Astrocyte (in vitro differentiated cells and primary cell): Measurements from ENCODE around the gene CENPF.

Experiments used
- EZH2 ChIP-seq: IDR thresholded peaks from 2 replicates; pipeline ENCODE4 v1.6.1; 2012; ENCODE audit warnings: mild to moderate bottlenecking, low read length, inconsistent platforms; ENCODE audit not compliant: insufficient read depth
- TF ChIP-seq, protein P1 (sequence below): IDR thresholded peaks from 2 replicates; pipeline ENCODE4 v1.5.1; 2011; ENCODE audit warnings: low read depth, mild to moderate bottlenecking, inconsistent platforms, low read length, moderate library complexity; ENCODE audit not compliant: insufficient read depth

DNA sequence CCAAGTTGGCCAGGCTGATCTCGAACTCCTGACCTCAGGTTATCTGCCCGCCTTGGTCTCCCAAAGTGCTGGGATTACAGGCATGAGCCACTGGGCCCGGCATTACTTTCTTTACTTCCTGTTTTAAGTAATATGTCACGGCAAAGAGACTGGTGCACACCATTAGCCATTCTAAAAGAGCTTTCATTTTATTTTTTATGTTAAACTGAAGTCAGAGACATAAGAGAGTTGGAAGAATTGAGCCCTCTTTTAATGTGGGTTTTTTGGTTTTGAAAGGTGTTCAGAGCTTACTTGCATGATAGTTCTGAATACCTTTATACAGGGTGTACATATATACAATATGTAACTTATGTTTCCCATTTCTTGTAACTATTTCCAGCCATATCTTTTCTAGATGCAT is 14.3 kb downstream of the CENPF start:
- TF ChIP-seq, protein P1, sequence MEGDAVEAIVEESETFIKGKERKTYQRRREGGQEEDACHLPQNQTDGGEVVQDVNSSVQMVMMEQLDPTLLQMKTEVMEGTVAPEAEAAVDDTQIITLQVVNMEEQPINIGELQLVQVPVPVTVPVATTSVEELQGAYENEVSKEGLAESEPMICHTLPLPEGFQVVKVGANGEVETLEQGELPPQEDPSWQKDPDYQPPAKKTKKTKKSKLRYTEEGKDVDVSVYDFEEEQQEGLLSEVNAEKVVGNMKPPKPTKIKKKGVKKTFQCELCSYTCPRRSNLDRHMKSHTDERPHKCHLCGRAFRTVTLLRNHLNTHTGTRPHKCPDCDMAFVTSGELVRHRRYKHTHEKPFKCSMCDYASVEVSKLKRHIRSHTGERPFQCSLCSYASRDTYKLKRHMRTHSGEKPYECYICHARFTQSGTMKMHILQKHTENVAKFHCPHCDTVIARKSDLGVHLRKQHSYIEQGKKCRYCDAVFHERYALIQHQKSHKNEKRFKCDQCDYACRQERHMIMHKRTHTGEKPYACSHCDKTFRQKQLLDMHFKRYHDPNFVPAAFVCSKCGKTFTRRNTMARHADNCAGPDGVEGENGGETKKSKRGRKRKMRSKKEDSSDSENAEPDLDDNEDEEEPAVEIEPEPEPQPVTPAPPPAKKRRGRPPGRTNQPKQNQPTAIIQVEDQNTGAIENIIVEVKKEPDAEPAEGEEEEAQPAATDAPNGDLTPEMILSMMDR, result no peak
- no peak for TF ChIP-seq EZH2
